ENCODE measurements around the gene ADGRG7. TPM values are rescaled to one million over a fixed set of nuclear protein-coding genes. Genes with fewer than 3 reads are reported as not detected.
"Not testable (repeated sequence)": the region's sequence is repeated elsewhere in the genome, so short reads cannot be mapped to it uniquely, and the experiment has no call there.

ADGRG7 gene
- polyA plus RNA-seq, 1 donor (not counting 4 experiments of a cell fraction or from before 2014, with no cell fraction given), result 0.03 TPM

GRCh38 chr3:100581650-100582049, 27.8 kb upstream of the ADGRG7 start:
- TF ChIP-seq CTCF (optimal IDR thresholded peaks at IDR 0.05 in 1 of 3, IDR thresholded peaks at IDR 0.05 in 1 of 3, conservative IDR thresholded peaks at IDR 0.05 in 1 of 3; ENCODE audit: extremely low read depth in 1 of 3, insufficient read depth in 2 of 3, low read length in 3 of 3) (no peak), EZH2 (IDR thresholded peaks at IDR 0.05; ENCODE audit: low read length) (no peak)
- Histone ChIP-seq H3K9ac (ENCODE audit: control insufficient read depth, extremely low read depth, insufficient read depth, low read length) (no peak overlapping the region), H3K9me3 (ENCODE audit: control insufficient read depth, low read depth, low read length) (no peaks in the 10 kb centered on the region), H3K27me3 (ENCODE audit: control insufficient read depth, extremely low read depth, insufficient read depth, low read length) (no peaks in the 10 kb centered on the region), H2AFZ (ENCODE audit: control insufficient read depth, low read length) (no peak overlapping the region), H3K27ac (ENCODE audit: control insufficient read depth, insufficient read depth, low read length) (no peak overlapping the region), H4K20me1 (ENCODE audit: control insufficient read depth, extremely low read depth, insufficient read depth, low read length) (no peaks in the 10 kb centered on the region), H3K4me2 (ENCODE audit: control insufficient read depth, extremely low read depth, insufficient read depth, low read depth, low read length) (no peak overlapping the region), H3K36me3 (ENCODE audit: control insufficient read depth in 2 of 2, extremely low read depth in 1 of 2, insufficient read depth in 2 of 2, low read length in 2 of 2) (no peaks in the 10 kb centered on the region), H3K79me2 (ENCODE audit: control insufficient read depth, insufficient read depth, low read length) (no peaks in the 10 kb centered on the region), H3K9me1 (ENCODE audit: control insufficient read depth, extremely low read depth, insufficient read depth, low read length) (no peaks in the 10 kb centered on the region), H3K4me3 (ENCODE audit: control insufficient read depth in 2 of 3, extremely low read depth in 1 of 3, insufficient read depth in 2 of 3, low read depth in 1 of 3, low read length in 3 of 3) (no peak overlapping the region), H3K4me1 (ENCODE audit: control insufficient read depth, extremely low read depth, insufficient read depth, low read length) (no peaks in the 10 kb centered on the region)
- FAIRE-seq (no peak), DNase-seq (ENCODE audit: low read depth, low spot score) (no peak)
- dilution Hi-C loops (cut with MboI; ENCODE audit: extremely low pct_ligation_motif_present, low sequenced_read_pairs), result no loop called here

- H3K9me1 ChIP-seq (ENCODE audit: control insufficient read depth, extremely low read depth, insufficient read depth, low read length); H3K79me2 ChIP-seq (ENCODE audit: control insufficient read depth, insufficient read depth, low read length); H3K9me3 ChIP-seq (ENCODE audit: control insufficient read depth, low read depth, low read length); DNase-seq (ENCODE audit: low read depth, low spot score); FAIRE-seq; H3K27me3 ChIP-seq (ENCODE audit: control insufficient read depth, extremely low read depth, insufficient read depth, low read length); H3K4me2 ChIP-seq (ENCODE audit: control insufficient read depth, extremely low read depth, insufficient read depth, low read depth, low read length); H3K4me3 ChIP-seq (ENCODE audit: control insufficient read depth in 2 of 3, extremely low read depth in 1 of 3, insufficient read depth in 2 of 3, low read depth in 1 of 3, low read length in 3 of 3); H2AFZ ChIP-seq (ENCODE audit: control insufficient read depth, low read length); H4K20me1 ChIP-seq (ENCODE audit: control insufficient read depth, extremely low read depth, insufficient read depth, low read length); H3K36me3 ChIP-seq (ENCODE audit: control insufficient read depth in 2 of 2, extremely low read depth in 1 of 2, insufficient read depth in 2 of 2, low read length in 2 of 2); dilution Hi-C loops (cut with MboI; ENCODE audit: extremely low pct_ligation_motif_present, low sequenced_read_pairs); H3K4me1 ChIP-seq (ENCODE audit: control insufficient read depth, extremely low read depth, insufficient read depth, low read length); H3K9ac ChIP-seq (ENCODE audit: control insufficient read depth, extremely low read depth, insufficient read depth, low read length); H3K27ac ChIP-seq (ENCODE audit: control insufficient read depth, insufficient read depth, low read length): not testable (repeated sequence)
Observed at GRCh38 chr3:100582157-100582556, 27.2 kb upstream of the ADGRG7 start.

- TF ChIP-seq CTCF (optimal IDR thresholded peaks at IDR 0.05 in 1 of 3, IDR thresholded peaks at IDR 0.05 in 1 of 3, conservative IDR thresholded peaks at IDR 0.05 in 1 of 3; ENCODE audit: extremely low read depth in 1 of 3, insufficient read depth in 2 of 3, low read length in 3 of 3), result no peak
- no peak for TF ChIP-seq EZH2 (IDR thresholded peaks at IDR 0.05; ENCODE audit: low read length)
- FAIRE-seq, result no peak
- Histone ChIP-seq H4K20me1 (ENCODE audit: control insufficient read depth, extremely low read depth, insufficient read depth, low read length) (no peaks in the 10 kb centered on the region), H3K4me2 (ENCODE audit: control insufficient read depth, extremely low read depth, insufficient read depth, low read depth, low read length) (no peak overlapping the region), H3K27ac (ENCODE audit: control insufficient read depth, insufficient read depth, low read length) (no peak overlapping the region), H3K27me3 (ENCODE audit: control insufficient read depth, extremely low read depth, insufficient read depth, low read length) (no peaks in the 10 kb centered on the region), H3K36me3 (ENCODE audit: control insufficient read depth in 2 of 2, extremely low read depth in 1 of 2, insufficient read depth in 2 of 2, low read length in 2 of 2) (no peaks in the 10 kb centered on the region), H3K4me1 (ENCODE audit: control insufficient read depth, extremely low read depth, insufficient read depth, low read length) (no peaks in the 10 kb centered on the region), H3K9me3 (ENCODE audit: control insufficient read depth, low read depth, low read length) (no peaks in the 10 kb centered on the region), H2AFZ (ENCODE audit: control insufficient read depth, low read length) (no peak overlapping the region), H3K9ac (ENCODE audit: control insufficient read depth, extremely low read depth, insufficient read depth, low read length) (no peak overlapping the region), H3K9me1 (ENCODE audit: control insufficient read depth, extremely low read depth, insufficient read depth, low read length) (no peaks in the 10 kb centered on the region), H3K79me2 (ENCODE audit: control insufficient read depth, insufficient read depth, low read length) (no peaks in the 10 kb centered on the region), H3K4me3 (ENCODE audit: control insufficient read depth in 2 of 3, extremely low read depth in 1 of 3, insufficient read depth in 2 of 3, low read depth in 1 of 3, low read length in 3 of 3) (no peak overlapping the region)
- DNase-seq (ENCODE audit: low read depth, low spot score), result no peak
- dilution Hi-C loops (cut with MboI; ENCODE audit: extremely low pct_ligation_motif_present, low sequenced_read_pairs), result no loop called here
Observed at GRCh38 chr3:100584101-100584660, 25.2 kb upstream of the ADGRG7 start.

Data from keratinocyte (primary cell).